BLaER1 treated with 17β-estradiol and CSF1 and Interleukin-3, amounts not matched to agents 10 nM and 100 nM (cell line): Measurements from ENCODE around the gene TTC19.

Experiments used
- H3K27ac ChIP-seq, 11 experiments: shearing (Covaris generic); formaldehyde crosslinking; 2 replicates each; pipeline ENCODE4 v1.8.1; 2022
- H3K27me3 ChIP-seq, 11 experiments: shearing (Covaris generic); formaldehyde crosslinking; 2 replicates each; pipeline ENCODE4 v1.8.1; 2022
- H3K36me3 ChIP-seq, 11 experiments: shearing (Covaris generic); formaldehyde crosslinking; 2 replicates each; pipeline ENCODE4 v1.8.1; 2022
- H3K4me1 ChIP-seq, 10 experiments: shearing (Covaris generic); formaldehyde crosslinking; 2 replicates each; pipeline ENCODE4 v1.8.1; 2022
- H3K4me2 ChIP-seq, 11 experiments: shearing (Covaris generic); formaldehyde crosslinking; 2 replicates each; pipeline ENCODE4 v1.8.1; 2022
- H3K4me3 ChIP-seq, 10 experiments: shearing (Covaris generic); formaldehyde crosslinking; 2 replicates each; pipeline ENCODE4 v1.8.1; 2022
- H3K9ac ChIP-seq, 11 experiments: shearing (Covaris generic); formaldehyde crosslinking; 2 replicates each; pipeline ENCODE4 v1.8.1; 2022
- H3K9me3 ChIP-seq, 11 experiments: shearing (Covaris generic); formaldehyde crosslinking; replicated peaks in 1 of 11; 2 replicates each; pipeline ENCODE4 v1.8.1; 2022
- H4K20me1 ChIP-seq, 11 experiments: shearing (Covaris generic); formaldehyde crosslinking; 2 replicates each; pipeline ENCODE4 v1.8.1; 2022
- Cebpa-rat ChIP-seq, 11 experiments: shearing (Covaris generic); IDR thresholded peaks; 2 replicates each; pipeline ENCODE4 v1.8.1; 2022

The TTC19 gene

DNA sequence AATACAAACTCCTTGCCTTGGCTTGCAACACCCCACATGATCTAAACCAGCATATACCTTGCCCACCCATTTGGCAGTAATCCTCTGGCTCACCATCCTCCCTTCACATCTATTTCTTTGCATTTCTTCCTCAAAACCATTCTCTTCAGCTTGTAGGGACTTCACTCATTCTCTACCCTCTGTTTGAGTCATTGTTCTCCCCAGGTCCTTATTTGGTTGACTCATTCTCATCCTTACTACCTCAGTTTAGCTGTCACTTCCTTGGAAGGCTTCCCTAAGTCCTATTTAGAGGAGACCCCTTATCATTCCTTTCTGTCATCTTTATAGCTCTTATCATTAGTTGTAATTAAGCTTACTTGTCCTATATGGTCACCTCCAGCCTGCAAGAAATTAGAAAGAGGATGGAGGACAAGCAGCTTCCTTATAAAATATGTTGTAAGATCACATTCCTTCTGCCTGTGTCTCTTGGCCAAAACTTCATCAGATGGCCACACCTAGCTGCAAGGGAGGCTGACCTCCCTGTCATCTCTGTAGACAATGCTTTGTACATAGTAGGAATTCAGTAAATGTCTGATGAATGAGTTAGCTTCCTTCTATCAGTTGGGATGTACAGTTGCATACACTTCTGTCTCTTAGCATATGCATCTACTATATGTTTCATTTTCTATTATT is 1.7 kb downstream of the TTC19 start:
- Histone ChIP-seq H3K36me3 (peaks cover 50 to 64% (median 61%) of the 10 kb centered on the region in 11 experiments), H3K9ac (peak overlapping the region in 8 of 11 experiments; percentile 81 to 93 (median 92); a peak in 8 of 22 replicates), H3K4me2 (peak overlapping the region; percentile 81 to 96 (median 90)), H4K20me1 (peaks cover 0 to 63% (median 20%) of the 10 kb centered on the region in 11 experiments; a peak in 15 of 22 replicates), H3K27me3 (no peaks in the 10 kb centered on the region), H3K27ac (no peak overlapping the region), H3K4me1 (peaks cover 20 to 40% (median 29%) of the 10 kb centered on the region in 10 experiments), H3K9me3 (peaks cover 0 to 14% (median 9%) of the 10 kb centered on the region in 11 experiments; a peak in 11 of 22 replicates), H3K4me3 (peak overlapping the region; percentile 70 to 89 (median 82); a peak in 18 of 20 replicates)
- TF ChIP-seq Cebpa-rat (IDR thresholded peaks at IDR 0.05) = no peak

DNA sequence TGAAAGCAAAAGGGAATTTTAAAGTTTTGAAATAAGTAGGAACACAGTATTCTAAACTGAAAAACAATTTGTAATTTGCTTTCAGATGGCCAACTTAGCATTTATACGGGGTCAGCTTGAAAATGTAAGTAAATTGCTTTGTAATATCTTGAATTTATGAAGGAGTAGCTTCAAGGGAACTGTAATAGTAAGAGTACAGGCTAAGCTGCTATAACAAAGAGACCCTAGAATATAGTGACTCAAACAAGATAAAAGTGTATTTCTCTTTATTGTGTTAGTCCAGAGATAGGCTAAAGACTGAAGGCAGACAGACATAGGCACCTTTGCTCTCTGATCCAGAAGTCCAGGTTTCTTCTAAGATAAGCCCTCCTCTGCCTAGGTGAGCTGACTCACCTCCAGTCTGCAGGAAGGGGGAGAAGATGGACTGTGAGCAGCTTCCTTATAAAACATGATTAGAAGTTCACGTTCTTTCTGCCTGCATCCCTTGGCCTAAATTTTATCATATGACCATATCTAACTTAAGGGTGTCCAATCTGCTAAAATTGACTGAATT is 3.2 kb downstream of the TTC19 start:
- H3K9me3 ChIP-seq = peaks cover 0 to 14% (median 9%) of the 10 kb centered on the region in 11 experiments; a peak in 11 of 22 replicates
- no peak overlapping the region for H3K4me2 ChIP-seq
- peaks cover 0 to 68% (median 21%) of the 10 kb centered on the region in 11 experiments; a peak in 14 of 22 replicates for H4K20me1 ChIP-seq
- TF ChIP-seq Cebpa-rat (IDR thresholded peaks at IDR 0.05) = no peak
- no peak overlapping the region for H3K9ac ChIP-seq
- no peak overlapping the region for H3K27ac ChIP-seq
- peaks cover 18 to 26% (median 21%) of the 10 kb centered on the region in 10 experiments for H3K4me1 ChIP-seq
- no peaks in the 10 kb centered on the region for H3K27me3 ChIP-seq
- H3K36me3 ChIP-seq = peaks cover 64 to 71% (median 69%) of the 10 kb centered on the region in 11 experiments
- H3K4me3 ChIP-seq = no peak overlapping the region

DNA sequence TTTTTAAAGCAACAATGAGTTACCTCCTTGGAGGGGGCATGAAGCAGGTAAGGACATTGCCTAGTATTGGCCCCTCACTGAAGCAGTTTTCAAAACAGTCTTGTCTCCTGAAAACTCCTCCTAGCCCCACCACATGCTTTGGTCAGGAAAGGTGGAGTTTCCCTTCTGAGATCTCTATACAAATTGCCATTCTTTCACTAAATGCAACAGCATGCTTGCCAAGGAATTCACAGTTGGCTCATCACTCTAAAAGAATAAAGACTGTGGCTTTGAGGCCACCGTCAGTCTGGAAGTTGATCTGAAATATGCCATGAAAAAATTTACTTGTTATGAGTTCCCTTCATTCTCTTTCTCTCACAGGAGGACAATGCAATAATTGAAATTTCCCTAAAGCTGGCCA is 4.2 kb downstream of the TTC19 start:
- peaks cover 0 to 14% (median 9%) of the 10 kb centered on the region in 11 experiments; a peak in 11 of 22 replicates for H3K9me3 ChIP-seq
- H3K4me2 ChIP-seq = no peak overlapping the region
- H3K36me3 ChIP-seq = peaks cover 74 to 82% (median 79%) of the 10 kb centered on the region in 11 experiments
- H3K9ac ChIP-seq = no peak overlapping the region
- TF ChIP-seq Cebpa-rat (IDR thresholded peaks at IDR 0.05) = no peak
- H3K4me1 ChIP-seq = peaks cover 12 to 20% (median 15%) of the 10 kb centered on the region in 10 experiments
- H3K4me3 ChIP-seq = no peak overlapping the region
- H4K20me1 ChIP-seq = peaks cover 0 to 79% (median 22%) of the 10 kb centered on the region in 11 experiments; a peak in 14 of 22 replicates
- H3K27me3 ChIP-seq = no peaks in the 10 kb centered on the region
- H3K27ac ChIP-seq = no peak overlapping the region

DNA sequence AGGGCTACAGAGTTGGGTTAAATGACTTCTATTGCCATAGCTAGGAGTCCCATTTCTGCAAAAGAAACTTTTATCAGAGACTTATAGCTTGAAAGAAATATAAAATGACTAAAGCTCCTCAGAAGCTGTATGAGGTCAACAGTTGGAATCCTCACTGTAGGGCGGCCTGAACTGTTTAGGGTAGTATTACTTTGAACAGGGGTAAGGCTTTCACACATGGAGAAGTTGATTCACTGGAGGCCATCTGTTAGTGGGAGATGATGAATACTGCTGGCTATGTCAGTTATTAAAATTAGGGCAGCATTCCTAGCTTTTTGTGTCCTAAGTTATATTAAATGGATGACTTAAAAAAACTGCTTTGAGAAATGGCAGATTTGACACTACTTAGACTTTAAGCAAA is 6.0 kb downstream of the TTC19 start:
- Histone ChIP-seq H3K4me1 (peaks cover 9 to 19% (median 13%) of the 10 kb centered on the region in 10 experiments), H3K27me3 (no peaks in the 10 kb centered on the region), H3K9me3 (peaks cover 0 to 14% (median 9%) of the 10 kb centered on the region in 11 experiments; a peak in 11 of 22 replicates), H3K4me2 (no peak overlapping the region), H3K4me3 (no peak overlapping the region), H3K27ac (no peak overlapping the region), H4K20me1 (peaks cover 0 to 80% (median 16%) of the 10 kb centered on the region in 11 experiments; a peak in 14 of 22 replicates), H3K36me3 (peaks cover 88 to 100% (median 94%) of the 10 kb centered on the region in 11 experiments), H3K9ac (no peak overlapping the region)
- no peak for TF ChIP-seq Cebpa-rat (IDR thresholded peaks at IDR 0.05)

DNA sequence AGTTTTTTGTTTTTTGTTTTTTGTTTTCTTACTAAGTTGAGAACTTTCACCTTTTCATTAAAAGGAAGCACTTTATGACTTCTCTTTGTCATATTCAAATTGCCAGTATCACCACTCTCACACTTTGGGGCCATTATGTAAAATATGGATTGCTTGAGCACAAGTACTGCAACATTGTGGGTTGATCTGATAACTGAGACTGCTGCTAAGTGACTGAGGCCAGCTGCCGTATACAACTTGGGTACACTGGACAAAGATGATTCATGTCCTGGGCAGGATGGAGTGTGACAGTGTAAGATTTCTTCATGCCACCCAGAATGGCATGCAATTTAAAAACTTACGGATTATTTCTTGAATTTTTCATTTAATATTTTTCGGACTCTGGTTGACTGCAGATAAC is 7.8 kb downstream of the TTC19 start:
- no peaks in the 10 kb centered on the region for H3K9me3 ChIP-seq
- no peaks in the 10 kb centered on the region for H3K27me3 ChIP-seq
- no peak for TF ChIP-seq Cebpa-rat (IDR thresholded peaks at IDR 0.05)
- no peak overlapping the region for H3K4me3 ChIP-seq
- H3K4me1 ChIP-seq = peaks cover 0 to 20% (median 11%) of the 10 kb centered on the region in 10 experiments; a peak in 15 of 20 replicates
- H3K4me2 ChIP-seq = no peak overlapping the region
- H3K9ac ChIP-seq = no peak overlapping the region
- peaks cover 0 to 79% (median 9%) of the 10 kb centered on the region in 11 experiments; a peak in 10 of 22 replicates for H4K20me1 ChIP-seq
- peaks cover 92 to 100% (median 98%) of the 10 kb centered on the region in 11 experiments for H3K36me3 ChIP-seq
- H3K27ac ChIP-seq = no peak overlapping the region

DNA sequence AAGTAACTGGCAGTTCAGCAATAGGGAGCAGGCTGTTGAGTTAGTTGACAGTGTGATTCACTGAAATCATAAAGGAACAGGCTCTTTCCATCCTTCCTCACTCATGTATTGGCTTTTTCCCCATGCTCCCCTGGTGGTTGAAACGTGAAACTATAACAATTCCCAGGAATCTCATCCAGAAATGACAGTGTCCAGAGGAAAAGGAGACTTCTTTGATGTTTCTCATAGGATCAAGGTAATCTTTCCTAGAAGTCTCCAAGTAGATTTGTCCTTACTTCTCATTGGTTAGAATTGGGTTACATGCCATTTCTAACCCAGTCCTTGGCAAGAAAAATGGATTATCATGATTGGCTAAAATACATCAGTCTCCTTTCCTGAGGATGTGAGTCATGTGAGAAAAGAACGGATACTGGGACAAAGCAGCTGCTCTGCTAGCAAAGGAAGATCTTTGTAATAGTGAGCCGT is 14.4 kb downstream of the TTC19 start:
- Histone ChIP-seq H3K4me2 (no peak overlapping the region), H3K36me3 (peaks cover 82 to 100% (median 94%) of the 10 kb centered on the region in 11 experiments), H4K20me1 (peaks cover 0 to 89% (median 19%) of the 10 kb centered on the region in 11 experiments; a peak in 17 of 22 replicates), H3K9ac (no peak overlapping the region), H3K27me3 (no peaks in the 10 kb centered on the region), H3K9me3 (no peaks in the 10 kb centered on the region), H3K27ac (no peak overlapping the region), H3K4me3 (no peak overlapping the region), H3K4me1 (peaks cover 0 to 27% (median 12%) of the 10 kb centered on the region in 10 experiments; a peak in 15 of 20 replicates)
- no peak for TF ChIP-seq Cebpa-rat (IDR thresholded peaks at IDR 0.05)

DNA sequence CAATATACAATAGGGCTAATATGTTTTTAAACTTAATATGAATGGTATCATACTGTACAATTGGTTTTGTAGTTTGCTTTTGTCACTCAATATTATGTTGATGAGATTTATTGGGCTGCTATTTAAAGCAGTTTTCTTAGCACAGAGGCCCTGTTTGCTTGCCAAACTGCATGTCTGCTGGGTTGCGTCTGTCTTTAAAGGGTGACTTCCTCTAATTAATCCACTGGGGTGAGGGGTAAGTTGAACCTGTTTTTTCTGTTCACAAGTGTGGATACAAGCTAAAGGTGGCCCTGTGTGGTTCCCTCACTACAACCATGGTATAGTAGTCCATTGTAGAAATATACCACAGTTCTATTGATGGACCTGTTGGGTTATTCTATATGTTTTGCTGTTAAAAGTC is 19.7 kb downstream of the TTC19 start:
- H3K27ac ChIP-seq = no peak overlapping the region
- no peak for TF ChIP-seq Cebpa-rat (IDR thresholded peaks at IDR 0.05)
- H3K36me3 ChIP-seq = peaks cover 80 to 100% (median 91%) of the 10 kb centered on the region in 11 experiments
- no peak overlapping the region for H3K4me2 ChIP-seq
- H4K20me1 ChIP-seq = peaks cover 15 to 97% (median 32%) of the 10 kb centered on the region in 11 experiments; a peak in 20 of 22 replicates
- no peaks in the 10 kb centered on the region for H3K27me3 ChIP-seq
- H3K9me3 ChIP-seq = no peaks in the 10 kb centered on the region
- no peak overlapping the region for H3K4me3 ChIP-seq
- no peak overlapping the region for H3K9ac ChIP-seq
- peaks cover 0 to 8% (median 0%) of the 10 kb centered on the region in 10 experiments; a peak in 3 of 20 replicates for H3K4me1 ChIP-seq

DNA sequence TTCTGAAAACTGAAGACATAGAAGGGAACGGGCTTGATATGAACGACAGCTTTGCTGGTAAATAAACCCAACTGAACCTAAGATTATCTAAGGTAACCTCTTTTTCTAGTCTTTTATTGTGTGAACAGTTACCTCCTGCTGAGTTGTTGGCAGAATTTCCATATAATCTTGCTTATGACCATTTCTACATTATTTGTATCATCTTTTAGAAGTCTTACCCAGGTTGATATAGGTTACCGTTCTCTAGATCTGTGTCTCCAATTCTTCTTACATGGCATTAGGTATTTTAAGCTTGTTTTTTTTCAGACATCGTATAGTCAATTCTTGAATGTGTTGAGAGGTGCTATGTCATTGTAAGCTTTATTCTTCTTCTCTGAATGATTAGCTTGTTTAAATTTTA is 24.3 kb downstream of the TTC19 start:
- H3K4me3 ChIP-seq = no peak overlapping the region
- H3K9ac ChIP-seq = no peak overlapping the region
- TF ChIP-seq Cebpa-rat (IDR thresholded peaks at IDR 0.05) = no peak
- H3K4me1 ChIP-seq = peaks cover 0 to 16% (median 8%) of the 10 kb centered on the region in 10 experiments; a peak in 13 of 20 replicates
- H3K27me3 ChIP-seq = no peaks in the 10 kb centered on the region
- peaks cover 90 to 100% (median 96%) of the 10 kb centered on the region in 11 experiments for H3K36me3 ChIP-seq
- H3K27ac ChIP-seq = no peak overlapping the region
- H3K9me3 ChIP-seq = no peaks in the 10 kb centered on the region
- H3K4me2 ChIP-seq = no peak overlapping the region
- H4K20me1 ChIP-seq = peaks cover 13 to 87% (median 40%) of the 10 kb centered on the region in 11 experiments; a peak in 20 of 22 replicates

DNA sequence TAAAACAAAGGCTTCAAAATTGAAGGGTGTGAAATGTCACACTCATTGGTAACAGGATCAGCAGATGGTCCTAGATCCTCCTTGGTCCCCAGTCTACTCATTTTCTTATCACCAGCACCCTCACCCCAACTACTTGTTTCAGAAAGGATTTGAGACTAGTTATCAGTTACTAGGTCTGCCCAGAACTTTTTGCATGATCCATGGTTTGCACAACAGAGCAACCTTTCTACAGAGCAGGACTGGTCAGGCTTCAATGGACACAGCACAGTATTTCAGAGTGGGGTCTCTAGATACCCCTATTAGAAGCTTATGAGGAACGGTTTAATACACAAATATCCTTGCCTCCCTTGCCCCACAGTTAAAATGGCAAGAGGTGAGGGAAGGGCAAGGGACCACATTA is 25.6 kb downstream of the TTC19 start:
- Histone ChIP-seq H3K9ac (no peak overlapping the region), H3K27ac (no peak overlapping the region), H3K36me3 (peaks cover 90 to 100% (median 96%) of the 10 kb centered on the region in 11 experiments), H3K4me2 (no peak overlapping the region), H3K4me3 (no peak overlapping the region), H3K9me3 (no peaks in the 10 kb centered on the region), H3K4me1 (peaks cover 0 to 16% (median 8%) of the 10 kb centered on the region in 10 experiments; a peak in 13 of 20 replicates), H3K27me3 (no peaks in the 10 kb centered on the region), H4K20me1 (peaks cover 5 to 74% (median 30%) of the 10 kb centered on the region in 11 experiments; a peak in 17 of 22 replicates)
- no peak for TF ChIP-seq Cebpa-rat (IDR thresholded peaks at IDR 0.05)
